ENCODE measurements around the gene CERK.

CERK gene

DNA sequence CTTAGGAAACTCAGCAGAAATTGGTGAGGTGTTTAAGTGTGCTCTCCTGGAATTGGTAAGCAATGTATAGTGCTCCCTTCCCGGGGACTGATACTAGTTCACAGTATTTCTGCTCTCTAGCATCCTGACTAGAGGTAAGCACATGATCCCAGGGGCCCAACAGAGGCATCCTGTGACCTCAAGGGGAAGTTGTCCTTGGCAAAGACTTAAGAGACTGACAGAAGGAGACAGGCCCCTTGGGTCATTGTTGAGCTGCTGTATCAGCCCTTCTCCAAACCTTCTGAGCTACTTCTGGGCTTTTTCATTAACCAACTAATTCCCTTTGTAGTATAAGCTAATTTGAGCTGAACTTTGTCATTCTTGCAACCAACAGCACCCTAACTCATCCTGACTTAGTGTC lies 20.1 kb upstream of the CERK start:
- no peak for DNase-seq (ENCODE audit: extremely low read depth, low read depth)
- TF ChIP-seq, protein P1, sequence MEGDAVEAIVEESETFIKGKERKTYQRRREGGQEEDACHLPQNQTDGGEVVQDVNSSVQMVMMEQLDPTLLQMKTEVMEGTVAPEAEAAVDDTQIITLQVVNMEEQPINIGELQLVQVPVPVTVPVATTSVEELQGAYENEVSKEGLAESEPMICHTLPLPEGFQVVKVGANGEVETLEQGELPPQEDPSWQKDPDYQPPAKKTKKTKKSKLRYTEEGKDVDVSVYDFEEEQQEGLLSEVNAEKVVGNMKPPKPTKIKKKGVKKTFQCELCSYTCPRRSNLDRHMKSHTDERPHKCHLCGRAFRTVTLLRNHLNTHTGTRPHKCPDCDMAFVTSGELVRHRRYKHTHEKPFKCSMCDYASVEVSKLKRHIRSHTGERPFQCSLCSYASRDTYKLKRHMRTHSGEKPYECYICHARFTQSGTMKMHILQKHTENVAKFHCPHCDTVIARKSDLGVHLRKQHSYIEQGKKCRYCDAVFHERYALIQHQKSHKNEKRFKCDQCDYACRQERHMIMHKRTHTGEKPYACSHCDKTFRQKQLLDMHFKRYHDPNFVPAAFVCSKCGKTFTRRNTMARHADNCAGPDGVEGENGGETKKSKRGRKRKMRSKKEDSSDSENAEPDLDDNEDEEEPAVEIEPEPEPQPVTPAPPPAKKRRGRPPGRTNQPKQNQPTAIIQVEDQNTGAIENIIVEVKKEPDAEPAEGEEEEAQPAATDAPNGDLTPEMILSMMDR (IDR thresholded peaks at IDR 0.05; ENCODE audit: low read depth, low read length), result no peak

DNA sequence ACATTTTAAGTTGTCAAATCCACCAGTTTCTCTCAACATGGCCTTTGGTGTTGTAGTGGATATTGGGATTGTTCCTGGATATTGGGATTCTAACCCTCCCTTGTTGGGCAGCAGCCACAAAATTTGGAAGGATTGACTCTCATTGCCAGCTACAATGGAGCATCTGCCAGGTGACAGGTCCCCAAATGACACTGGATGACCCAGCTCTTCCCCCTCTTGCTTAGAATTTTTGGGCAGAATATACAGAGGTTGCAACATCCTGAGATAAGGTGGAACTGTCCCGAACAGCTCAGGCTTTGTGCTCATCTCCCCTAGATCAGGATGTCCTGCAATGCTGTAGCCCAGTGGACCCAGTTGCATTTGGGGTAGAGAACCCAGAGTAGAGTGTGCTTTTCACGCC lies 19.1 kb upstream of the CERK start:
- no peak for DNase-seq (ENCODE audit: extremely low read depth, low read depth)
- TF ChIP-seq, protein P1 (IDR thresholded peaks at IDR 0.05; ENCODE audit: low read depth, low read length), result no peak

DNA sequence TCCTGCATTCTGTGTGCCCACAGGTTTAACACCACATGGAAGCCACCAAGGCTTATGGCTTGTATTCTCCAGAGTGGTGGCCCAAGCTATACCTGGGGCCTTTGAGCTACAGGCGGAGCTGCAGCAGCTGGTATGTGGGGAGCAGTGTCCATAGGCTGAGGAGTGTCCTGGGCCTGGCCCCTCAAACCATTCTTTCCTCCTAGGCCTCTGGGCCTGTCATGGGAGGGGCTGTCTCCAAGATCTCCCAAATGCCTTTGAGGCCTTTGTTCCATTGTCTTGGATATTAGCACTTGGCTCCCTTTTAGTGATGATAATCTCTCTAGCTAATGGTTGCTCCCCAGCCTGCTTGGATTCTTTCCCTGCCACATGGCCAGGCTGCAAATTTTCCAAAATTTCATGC lies 18.0 kb upstream of the CERK start:
- DNase-seq (ENCODE audit: extremely low read depth, low read depth), result no peak
- TF ChIP-seq, protein P1 (IDR thresholded peaks at IDR 0.05; ENCODE audit: low read depth, low read length), result no peak

DNA sequence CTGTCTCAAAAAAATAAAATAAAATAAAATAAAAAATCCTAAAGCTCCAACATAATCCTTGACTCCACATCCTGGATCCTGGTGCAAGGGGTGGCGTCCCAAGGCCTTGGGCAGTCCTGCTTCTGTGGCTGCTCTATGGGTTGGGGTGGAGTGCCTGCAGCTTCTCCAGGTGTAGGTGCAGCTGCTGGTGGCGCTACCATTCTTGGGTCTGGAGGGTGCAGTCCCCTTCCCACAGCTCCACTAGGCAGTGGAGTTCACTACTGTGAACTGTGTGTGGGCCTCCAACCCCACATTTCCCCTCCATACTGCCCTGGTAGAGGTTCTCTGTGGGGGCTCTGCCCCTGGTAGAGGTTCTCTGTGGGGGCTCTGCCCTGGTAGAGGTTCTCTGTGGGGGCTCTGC lies 17.5 kb upstream of the CERK start:
- TF ChIP-seq, protein P1 (IDR thresholded peaks at IDR 0.05; ENCODE audit: low read depth, low read length), result no peak

DNA sequence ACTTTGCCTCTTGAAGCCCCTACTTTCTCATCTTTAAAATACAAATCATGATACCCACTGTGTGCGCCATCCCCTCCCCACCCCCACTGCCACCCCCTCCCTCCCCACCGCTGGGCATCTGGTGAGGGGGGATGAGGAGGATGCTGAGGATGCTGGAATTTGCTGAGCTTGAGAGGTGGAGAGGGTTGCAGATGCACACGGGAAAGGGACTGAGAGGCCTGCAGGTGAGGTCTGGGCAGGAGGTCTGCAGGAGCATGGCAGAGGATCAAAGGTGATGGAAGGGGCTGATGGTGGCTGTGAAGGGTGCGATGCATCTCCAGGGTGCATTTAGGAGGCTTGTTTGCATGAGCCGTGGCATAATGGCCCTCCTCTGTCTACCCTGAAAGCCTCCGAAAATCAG lies 16.8 kb upstream of the CERK start:
- DNase-seq (ENCODE audit: extremely low read depth, low read depth), result no peak
- TF ChIP-seq, protein P1 (IDR thresholded peaks at IDR 0.05; ENCODE audit: low read depth, low read length), result no peak

More for the DNA sequence above, 17.5 kb upstream of the CERK start:
- no peak for DNase-seq (ENCODE audit: extremely low read depth, low read depth)

DNA sequence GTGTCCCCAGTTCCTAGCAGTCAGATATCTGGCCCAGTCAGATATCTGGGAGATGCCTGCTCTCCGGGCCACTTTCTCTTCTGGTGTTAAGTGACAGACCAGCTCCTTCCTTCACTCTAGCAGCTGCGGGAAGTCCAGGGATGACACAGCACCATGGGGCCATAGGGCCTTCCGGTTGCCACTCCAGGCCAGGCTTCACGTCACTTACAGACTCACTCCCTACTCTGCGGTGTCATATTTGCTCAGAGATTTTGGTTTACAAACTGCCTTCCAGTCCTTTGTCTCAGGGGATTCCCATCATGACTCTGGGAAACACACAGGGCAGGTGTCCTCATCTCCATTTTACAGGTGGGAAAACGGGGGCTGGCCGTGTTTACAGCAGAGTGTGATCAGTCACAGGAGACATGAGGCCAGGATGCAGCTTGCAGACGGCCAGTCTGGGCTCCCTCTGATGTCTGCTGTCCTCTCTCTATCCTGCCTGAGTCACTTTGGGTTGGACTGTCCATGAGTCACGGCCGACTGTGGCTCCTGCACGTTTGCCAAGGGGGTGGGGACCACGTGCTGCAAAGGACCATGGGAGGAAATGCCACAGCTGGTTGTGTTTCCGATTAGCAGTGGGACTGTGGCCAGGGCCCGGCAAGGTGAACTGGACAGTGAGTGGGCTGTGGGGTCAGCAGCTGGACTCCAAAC lies 16.2 kb upstream of the CERK start:
- TF ChIP-seq, protein P1 (IDR thresholded peaks at IDR 0.05; ENCODE audit: low read depth, low read length), result no peak
- DNase-seq (ENCODE audit: extremely low read depth, low read depth), result peak; percentile 92

DNA sequence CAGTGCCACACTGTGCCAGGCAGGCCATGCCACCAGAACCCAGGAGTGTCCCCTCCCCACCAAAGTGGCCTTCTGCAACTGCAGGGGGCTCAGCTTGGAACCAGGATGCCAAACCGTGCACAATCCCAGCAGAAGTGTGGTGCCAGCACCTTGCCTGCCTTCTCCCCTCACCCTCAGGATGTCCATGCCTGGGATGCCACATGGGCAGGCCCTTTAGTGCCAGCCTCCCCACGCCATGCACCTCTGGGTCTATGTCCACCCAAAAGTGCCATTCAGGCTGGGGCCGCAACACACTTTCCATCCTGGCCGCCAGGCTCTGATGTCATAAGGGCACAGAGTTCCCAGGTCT lies 15.7 kb upstream of the CERK start:
- no peak for DNase-seq (ENCODE audit: extremely low read depth, low read depth)
- TF ChIP-seq, protein P1 (IDR thresholded peaks at IDR 0.05; ENCODE audit: low read depth, low read length), result no peak

All from AG09319 (cell line).